ENCODE results near the gene ACVRL1. TPM values are rescaled to one million over a fixed set of nuclear protein-coding genes. Genes with fewer than 3 reads are reported as not detected.

The ACVRL1 gene
- total RNA-seq, 4 donors from 2014 or later = 31.2 to 43.4 (median 39.0) TPM

- H3K27ac ChIP-seq = peak overlapping the region; percentile 44
- H3K27me3 ChIP-seq = no peaks in the 10 kb centered on the region
- H3K9me3 ChIP-seq = no peaks in the 10 kb centered on the region
- DNase-seq (ENCODE audit: low spot score in 2 of 2) = peak in 1 of 2 donors; percentile 34
- no peak overlapping the region for H3K4me3 ChIP-seq
- H3K36me3 ChIP-seq = peaks cover 13% of the 10 kb centered on the region
- peaks cover 56% of the 10 kb centered on the region for H3K4me1 ChIP-seq
- WGBS = 50% methylated on average over 13 of the region's 13 CpGs
- peak; percentile 18 to 52 for TF ChIP-seq CTCF (IDR thresholded peaks at IDR 0.05)
- TF ChIP-seq POLR2A (IDR thresholded peaks at IDR 0.05) = no peak
Measured at GRCh38 chr12:51970904-51971646, 63.8 kb downstream of the ACVRL1 start.

- WGBS = 50% methylated on average over 4 of the region's 4 CpGs
- Histone ChIP-seq H3K36me3 (peaks cover 21% of the 10 kb centered on the region), H3K4me1 (peaks cover 56% of the 10 kb centered on the region), H3K4me3 (no peak overlapping the region), H3K27ac (peak overlapping the region; percentile 31), H3K27me3 (no peaks in the 10 kb centered on the region), H3K9me3 (no peaks in the 10 kb centered on the region)
- peak in 1 of 2 donors; percentile 28 for DNase-seq (ENCODE audit: low spot score in 2 of 2)
- TF ChIP-seq CTCF (IDR thresholded peaks at IDR 0.05) = no peak
- TF ChIP-seq POLR2AphosphoS5 (IDR thresholded peaks at IDR 0.05) = no peak
- TF ChIP-seq POLR2A (IDR thresholded peaks at IDR 0.05) = no peak
- no peak for TF ChIP-seq EP300 (IDR thresholded peaks at IDR 0.05)
Measured at GRCh38 chr12:51971679-51972421, 64.5 kb downstream of the ACVRL1 start.

- peaks cover 26% of the 10 kb centered on the region for H3K36me3 ChIP-seq
- WGBS = 77% methylated on average over 5 of the region's 5 CpGs
- H3K9me3 ChIP-seq = no peaks in the 10 kb centered on the region
- DNase-seq (ENCODE audit: low spot score in 2 of 2) = no peak
- peak overlapping the region; percentile 31 for H3K27ac ChIP-seq
- TF ChIP-seq EP300 (IDR thresholded peaks at IDR 0.05) (no peak), POLR2A (IDR thresholded peaks at IDR 0.05) (no peak), POLR2AphosphoS5 (IDR thresholded peaks at IDR 0.05) (no peak), CTCF (IDR thresholded peaks at IDR 0.05) (no peak)
- peaks cover 56% of the 10 kb centered on the region for H3K4me1 ChIP-seq
- H3K27me3 ChIP-seq = no peaks in the 10 kb centered on the region
- H3K4me3 ChIP-seq = no peak overlapping the region
Measured at GRCh38 chr12:51972422-51972812, 65.1 kb downstream of the ACVRL1 start.

GRCh38 chr12:51972849-51973273 lies 65.6 kb downstream of the ACVRL1 start:
- peaks cover 56% of the 10 kb centered on the region for H3K4me1 ChIP-seq
- 29% methylated on average over 9 of the region's 9 CpGs for WGBS

More at GRCh38 chr12:51972849-51973273, 65.6 kb downstream of the ACVRL1 start:
- DNase-seq (ENCODE audit: low spot score in 2 of 2) = peak in 1 of 2 donors; percentile 78
- Histone ChIP-seq H3K36me3 (peaks cover 28% of the 10 kb centered on the region), H3K9me3 (no peaks in the 10 kb centered on the region), H3K4me3 (no peak overlapping the region), H3K27me3 (no peaks in the 10 kb centered on the region), H3K27ac (peak overlapping the region; percentile 31)
- TF ChIP-seq POLR2A (IDR thresholded peaks at IDR 0.05) (no peak), EP300 (IDR thresholded peaks at IDR 0.05) (no peak), CTCF (IDR thresholded peaks at IDR 0.05) (no peak), POLR2AphosphoS5 (IDR thresholded peaks at IDR 0.05) (no peak)

Other genes with a start within 250 kb of the ACVRL1 start
- under 1 TPM; 0.16 to 0.40 (median 0.32) TPM for gene FIGNL2, start 58.8 kb upstream of the ACVRL1 start, total RNA-seq
- gene ANKRD33, start 19.4 kb upstream of the ACVRL1 start, total RNA-seq = not detected
- gene ACVR1B, start 44.2 kb downstream of the ACVRL1 start, total RNA-seq = 100 to 1,000 TPM in 1 of 4 donors, 10 to 100 TPM in 3; 40.5 to 103 (median 57.3) TPM
- gene TAMALIN, start 99.4 kb downstream of the ACVRL1 start, total RNA-seq = 10 to 100 TPM; 11.5 to 14.5 (median 12.5) TPM
- 100 to 1,000 TPM; 141 to 775 (median 422) TPM for gene NR4A1, start 143.9 kb downstream of the ACVRL1 start, total RNA-seq
- 10 to 100 TPM; 39.5 to 76.1 (median 56.5) TPM for gene ATG101, start 162.5 kb downstream of the ACVRL1 start, total RNA-seq
- under 1 TPM in 2 of 4 donors, not detected in 2; 0.51 to 0.57 TPM for gene SMIM41, start 172.2 kb downstream of the ACVRL1 start, total RNA-seq

All from suprapubic skin (tissue), 4 donors.